Subcutaneous abdominal adipose tissue (tissue), 5 donors: ENCODE results near the gene PARD3.

Experiments used
- H3K27ac ChIP-seq: one replicate; pipeline ENCODE4 v1.7.0; 2013; ENCODE audit warnings: low read depth, mild to moderate bottlenecking, inconsistent platforms, low read length, moderate library complexity
- H3K27me3 ChIP-seq, 5 donors: one replicate each; pipeline ENCODE4 v1.7.0; 2013; ENCODE audit warnings: low read length in 5 of 5, inconsistent platforms in 1 of 5; ENCODE audit not compliant: control insufficient read depth in 5 of 5, insufficient read depth in 4 of 5
- H3K36me3 ChIP-seq, 5 donors: one replicate each; pipeline ENCODE4 v1.7.0; 2013; ENCODE audit warnings: low read length in 5 of 5; ENCODE audit not compliant: control insufficient read depth in 5 of 5, insufficient read depth in 5 of 5
- H3K4me1 ChIP-seq, 5 donors: one replicate each; pipeline ENCODE4 v1.7.0; 2013; ENCODE audit warnings: low read length in 5 of 5, mild to moderate bottlenecking in 3 of 5, moderate library complexity in 1 of 5; ENCODE audit not compliant: control insufficient read depth in 5 of 5, insufficient read depth in 5 of 5
- H3K4me3 ChIP-seq, 5 donors: one replicate each; pipeline ENCODE4 v1.7.0; 2013; ENCODE audit warnings: low read length in 5 of 5, low read depth in 1 of 5
- H3K9ac ChIP-seq, 5 donors: one replicate each; pipeline ENCODE4 v1.7.0; 2013; ENCODE audit warnings: low read length in 5 of 5, mild to moderate bottlenecking in 4 of 5, moderate library complexity in 3 of 5
- H3K9me3 ChIP-seq, 5 donors: one replicate each; pipeline ENCODE4 v1.7.0; 2013; ENCODE audit warnings: low read length in 5 of 5; ENCODE audit not compliant: control insufficient read depth in 5 of 5
- donor health status: healthy.
- donor health status: healthy.
- donor health status: healthy.
- donor health status: healthy.
- donor health status: healthy.

PARD3 gene

GRCh38 chr10:34408956-34409355, 406.1 kb downstream of the PARD3 start:
- no peaks in the 10 kb centered on the region for H3K27me3 ChIP-seq
- H3K4me1 ChIP-seq = peaks cover 0 to 11% (median 7%) of the 10 kb centered on the region in 5 donors
- no peak overlapping the region for H3K27ac ChIP-seq
- H3K9me3 ChIP-seq = no peaks in the 10 kb centered on the region
- no peak overlapping the region for H3K4me3 ChIP-seq
- H3K9ac ChIP-seq = no peak overlapping the region
- no peaks in the 10 kb centered on the region for H3K36me3 ChIP-seq

- Histone ChIP-seq H3K4me3 (no peak overlapping the region), H3K4me1 (peaks cover 0 to 11% (median 7%) of the 10 kb centered on the region in 5 donors), H3K9me3 (no peaks in the 10 kb centered on the region), H3K27ac (no peak overlapping the region), H3K36me3 (no peaks in the 10 kb centered on the region), H3K27me3 (no peaks in the 10 kb centered on the region), H3K9ac (no peak overlapping the region)
These were observed 406.7 kb downstream of the PARD3 start for GRCh38 chr10:34408381-34408780.

- no peaks in the 10 kb centered on the region for H3K27me3 ChIP-seq
These were observed 407.7 kb downstream of the PARD3 start for GRCh38 chr10:34407324-34407805.

GRCh38 chr10:34406463-34407323, 408.4 kb downstream of the PARD3 start:
- Histone ChIP-seq H3K9ac (no peak overlapping the region), H3K9me3 (no peaks in the 10 kb centered on the region), H3K4me1 (peaks cover 0 to 11% (median 7%) of the 10 kb centered on the region in 5 donors), H3K4me3 (peak overlapping the region in 3 of 5 donors; percentile 4 to 61 (median 37)), H3K36me3 (peaks cover 0 to 2% (median 0%) of the 10 kb centered on the region in 5 donors), H3K27me3 (no peaks in the 10 kb centered on the region), H3K27ac (no peak overlapping the region)

More at GRCh38 chr10:34407324-34407805, 407.7 kb downstream of the PARD3 start:
- peaks cover 0 to 11% (median 7%) of the 10 kb centered on the region in 5 donors for H3K4me1 ChIP-seq
- no peaks in the 10 kb centered on the region for H3K36me3 ChIP-seq
- H3K4me3 ChIP-seq = peak overlapping the region in 3 of 5 donors; percentile 4 to 61 (median 37)
- no peaks in the 10 kb centered on the region for H3K9me3 ChIP-seq
- H3K9ac ChIP-seq = no peak overlapping the region
- no peak overlapping the region for H3K27ac ChIP-seq

- Histone ChIP-seq H3K27ac (no peak overlapping the region), H3K4me3 (no peak overlapping the region), H3K9me3 (no peaks in the 10 kb centered on the region), H3K36me3 (peaks cover 0 to 4% (median 0%) of the 10 kb centered on the region in 5 donors), H3K27me3 (no peaks in the 10 kb centered on the region), H3K9ac (no peak overlapping the region), H3K4me1 (peaks cover 0 to 11% (median 7%) of the 10 kb centered on the region in 5 donors)
These were observed 409.3 kb downstream of the PARD3 start for GRCh38 chr10:34405611-34406462.

GRCh38 chr10:34403512-34403911, 411.6 kb downstream of the PARD3 start:
- Histone ChIP-seq H3K4me1 (peaks cover 0 to 11% (median 7%) of the 10 kb centered on the region in 5 donors), H3K27me3 (no peaks in the 10 kb centered on the region), H3K27ac (no peak overlapping the region), H3K36me3 (peaks cover 0 to 4% (median 0%) of the 10 kb centered on the region in 5 donors), H3K9ac (no peak overlapping the region), H3K4me3 (no peak overlapping the region), H3K9me3 (no peaks in the 10 kb centered on the region)

- Histone ChIP-seq H3K27me3 (no peaks in the 10 kb centered on the region), H3K4me3 (no peak overlapping the region), H3K36me3 (peaks cover 0 to 4% (median 0%) of the 10 kb centered on the region in 5 donors), H3K9me3 (no peaks in the 10 kb centered on the region), H3K27ac (no peak overlapping the region), H3K4me1 (peaks cover 0 to 11% (median 0%) of the 10 kb centered on the region in 5 donors), H3K9ac (no peak overlapping the region)
These were observed 415.0 kb downstream of the PARD3 start for GRCh38 chr10:34400075-34400474.

- Histone ChIP-seq H3K27me3 (no peaks in the 10 kb centered on the region), H3K4me1 (peaks cover 0 to 11% (median 0%) of the 10 kb centered on the region in 5 donors), H3K9ac (no peak overlapping the region), H3K9me3 (no peaks in the 10 kb centered on the region), H3K4me3 (no peak overlapping the region), H3K27ac (no peak overlapping the region), H3K36me3 (peaks cover 0 to 4% (median 0%) of the 10 kb centered on the region in 5 donors)
These were observed 416.1 kb downstream of the PARD3 start for GRCh38 chr10:34399013-34399412.

- Histone ChIP-seq H3K4me3 (no peak overlapping the region), H3K36me3 (peaks cover 0 to 4% (median 0%) of the 10 kb centered on the region in 5 donors), H3K9ac (no peak overlapping the region), H3K9me3 (no peaks in the 10 kb centered on the region), H3K27ac (no peak overlapping the region), H3K4me1 (peaks cover 0 to 11% (median 0%) of the 10 kb centered on the region in 5 donors), H3K27me3 (no peaks in the 10 kb centered on the region)
These were observed 417.8 kb downstream of the PARD3 start for GRCh38 chr10:34397324-34397723.
